ENCODE data around the gene RASD2.

The RASD2 gene

GRCh38 chr22:35519306-35520000, 21.2 kb upstream of the RASD2 start:
- DNase-seq = no peak

DNA sequence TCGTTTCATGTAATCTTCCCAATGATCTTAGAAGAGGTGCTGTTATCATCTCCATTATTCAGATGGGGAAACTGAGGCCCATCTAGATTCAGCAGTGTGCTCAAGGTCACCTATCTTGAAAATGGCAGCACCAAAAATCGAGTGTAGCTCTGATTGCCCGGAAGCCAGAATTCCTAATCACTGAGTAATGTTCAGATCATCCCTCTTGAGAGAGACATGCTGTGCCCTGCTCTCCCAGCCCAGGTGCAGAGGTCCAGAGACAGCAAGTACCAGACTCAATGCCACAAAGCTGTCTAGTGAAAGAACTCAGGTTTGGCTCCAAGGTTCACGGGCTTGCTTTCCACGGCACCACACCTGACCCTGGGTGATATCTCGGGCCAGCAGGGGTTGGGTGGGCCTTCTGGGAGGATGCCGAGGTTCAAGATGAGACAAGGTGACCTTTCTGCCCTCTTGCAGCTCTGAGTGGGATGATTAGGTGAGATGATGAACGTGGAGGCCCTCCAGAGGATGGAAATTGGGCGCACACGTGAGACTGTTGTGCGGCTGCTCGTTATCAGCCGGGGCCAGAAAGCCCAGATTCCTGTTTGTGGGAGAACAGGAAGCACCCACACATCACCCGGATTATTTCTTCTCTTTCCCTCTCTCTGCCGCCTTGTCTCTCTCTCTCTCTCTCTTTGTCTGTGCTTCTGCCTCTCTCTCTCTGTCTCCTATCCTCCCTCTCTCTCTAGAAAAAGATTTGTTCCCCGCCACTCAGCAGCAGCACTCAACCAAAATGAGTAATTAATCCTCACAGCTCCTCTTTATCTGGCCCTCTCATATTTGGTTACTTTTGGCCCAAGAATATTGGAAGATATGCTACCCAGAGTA, 19.0 kb upstream of the RASD2 start:
- no peak for DNase-seq

- DNase-seq = no peak
Observed at GRCh38 chr22:35522225-35523149, 18.1 kb upstream of the RASD2 start.

GRCh38 chr22:35523167-35523947, 17.3 kb upstream of the RASD2 start:
- DNase-seq = no peak

- DNase-seq = no peak
Observed at GRCh38 chr22:35524966-35525686, 15.5 kb upstream of the RASD2 start.

DNA sequence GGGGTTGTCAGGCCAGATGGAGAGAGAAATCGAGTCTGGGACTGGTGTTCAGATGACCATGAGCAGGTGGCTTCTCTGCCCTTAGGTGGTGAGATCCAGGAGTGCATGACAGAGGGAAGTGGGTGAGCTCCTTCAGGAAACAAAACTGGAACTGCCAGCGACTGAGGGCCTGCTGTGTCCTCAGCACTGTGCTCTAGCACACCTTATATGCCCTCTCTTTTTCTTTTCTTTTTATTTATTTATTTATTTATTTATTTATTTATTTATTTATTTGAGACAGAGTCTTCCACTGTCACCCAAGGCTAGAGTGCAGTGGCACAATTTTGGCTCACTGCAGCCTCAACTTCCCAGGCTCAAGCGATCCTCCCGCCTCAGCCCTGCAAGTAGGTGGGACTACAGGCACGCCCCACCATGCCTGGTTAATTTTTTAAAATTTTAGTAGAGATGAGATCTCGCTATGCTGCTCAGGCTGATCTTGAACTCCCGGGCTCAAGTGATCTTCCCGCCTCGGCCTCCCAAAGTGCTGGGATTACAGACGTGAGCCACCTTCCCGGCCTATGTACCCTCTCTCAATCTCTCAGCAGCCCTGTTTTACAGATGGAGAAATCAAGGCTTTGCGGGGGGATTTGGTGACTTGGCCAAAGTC, 14.8 kb upstream of the RASD2 start:
- DNase-seq = no peak

- DNase-seq = no peak
Observed at GRCh38 chr22:35526333-35526979, 14.2 kb upstream of the RASD2 start.

DNA sequence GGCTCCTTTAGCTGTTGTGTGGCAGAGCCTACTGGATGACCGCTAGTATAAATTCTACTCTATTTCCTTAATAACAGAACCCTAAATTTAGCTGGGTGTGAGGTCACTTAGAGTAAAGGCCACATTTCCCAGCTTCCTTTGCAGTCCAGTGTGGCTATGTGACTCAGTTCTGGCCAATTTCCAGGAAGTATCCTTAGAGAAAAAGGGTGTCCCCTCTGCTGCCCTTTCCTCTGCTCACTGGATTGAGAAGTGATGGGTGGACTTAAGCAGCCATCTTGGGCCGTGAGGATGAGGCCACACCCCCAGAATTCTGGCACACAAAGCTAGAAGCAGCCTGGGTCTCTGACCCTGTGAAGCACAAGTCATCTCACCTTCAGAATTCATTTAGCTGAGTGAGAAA, 11.7 kb upstream of the RASD2 start:
- no peak for DNase-seq

DNA sequence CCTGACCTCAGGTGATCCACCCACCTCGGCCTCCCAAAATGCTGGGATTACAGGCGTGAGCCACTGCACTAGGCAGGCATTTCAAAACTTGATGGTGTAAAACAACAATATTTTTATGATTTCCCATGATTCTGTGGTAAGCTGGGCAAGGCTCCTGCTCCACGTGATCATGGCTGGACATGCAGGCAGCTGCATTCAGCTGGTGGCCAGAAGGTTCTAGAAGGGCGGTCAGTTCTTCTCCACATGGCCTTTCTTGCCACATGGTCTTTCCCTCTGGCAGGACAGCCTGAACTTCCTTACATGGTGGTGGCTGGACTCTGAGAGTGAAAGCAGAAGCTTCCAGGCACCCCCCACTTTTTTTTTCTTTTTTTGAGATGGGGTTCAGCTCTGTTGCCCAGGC, 9.9 kb upstream of the RASD2 start:
- DNase-seq = no peak

DNA sequence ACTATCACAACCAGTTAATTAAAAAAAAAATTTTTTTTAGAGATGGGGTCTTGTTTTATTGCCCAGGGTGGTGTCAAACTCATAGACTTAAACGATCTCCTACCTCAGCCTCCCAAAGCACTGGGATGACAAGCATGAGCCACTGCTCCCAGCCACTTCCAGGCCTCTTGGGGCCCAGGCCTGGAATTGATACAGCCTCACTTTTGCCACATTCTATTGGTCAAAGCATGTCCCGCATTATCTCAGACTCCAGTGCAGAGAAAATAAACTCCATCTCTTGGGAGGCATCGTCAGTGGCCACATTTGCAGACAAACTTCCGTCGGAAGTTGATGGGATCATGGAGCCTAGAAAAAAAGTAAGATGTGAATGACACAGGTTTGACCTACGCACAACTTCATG, 9.4 kb upstream of the RASD2 start:
- DNase-seq = no peak

- no peak for DNase-seq
Observed at GRCh38 chr22:35531676-35532075, 9.0 kb upstream of the RASD2 start.

GRCh38 chr22:35533365-35534029, 7.1 kb upstream of the RASD2 start:
- no peak for DNase-seq

DNA sequence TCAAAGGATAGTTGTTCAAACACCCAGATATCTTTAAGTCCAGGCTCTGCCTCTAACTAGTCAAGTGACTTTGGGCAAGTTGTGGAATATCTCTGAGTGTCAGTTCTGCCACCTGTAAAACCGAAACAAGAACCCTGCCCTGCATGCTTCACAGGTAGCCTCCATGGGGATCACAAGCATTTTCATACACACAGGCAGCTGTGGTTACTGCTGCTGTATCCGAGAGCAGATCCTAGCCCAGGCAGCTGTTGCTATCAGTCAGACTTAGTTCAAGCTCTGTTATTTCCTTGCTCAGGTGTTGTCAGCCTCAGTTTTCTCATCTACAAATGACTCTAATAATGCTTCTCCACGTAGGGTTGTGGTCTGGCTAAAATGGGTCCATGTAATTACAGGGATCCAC, 6.5 kb upstream of the RASD2 start:
- DNase-seq = no peak

- DNase-seq = no peak
Observed at GRCh38 chr22:35537232-35537631, 3.4 kb upstream of the RASD2 start.

GRCh38 chr22:35538801-35539321, 1.8 kb upstream of the RASD2 start:
- no peak for DNase-seq

GRCh38 chr22:35539487-35539886, 1.1 kb upstream of the RASD2 start:
- no peak for DNase-seq

DNA sequence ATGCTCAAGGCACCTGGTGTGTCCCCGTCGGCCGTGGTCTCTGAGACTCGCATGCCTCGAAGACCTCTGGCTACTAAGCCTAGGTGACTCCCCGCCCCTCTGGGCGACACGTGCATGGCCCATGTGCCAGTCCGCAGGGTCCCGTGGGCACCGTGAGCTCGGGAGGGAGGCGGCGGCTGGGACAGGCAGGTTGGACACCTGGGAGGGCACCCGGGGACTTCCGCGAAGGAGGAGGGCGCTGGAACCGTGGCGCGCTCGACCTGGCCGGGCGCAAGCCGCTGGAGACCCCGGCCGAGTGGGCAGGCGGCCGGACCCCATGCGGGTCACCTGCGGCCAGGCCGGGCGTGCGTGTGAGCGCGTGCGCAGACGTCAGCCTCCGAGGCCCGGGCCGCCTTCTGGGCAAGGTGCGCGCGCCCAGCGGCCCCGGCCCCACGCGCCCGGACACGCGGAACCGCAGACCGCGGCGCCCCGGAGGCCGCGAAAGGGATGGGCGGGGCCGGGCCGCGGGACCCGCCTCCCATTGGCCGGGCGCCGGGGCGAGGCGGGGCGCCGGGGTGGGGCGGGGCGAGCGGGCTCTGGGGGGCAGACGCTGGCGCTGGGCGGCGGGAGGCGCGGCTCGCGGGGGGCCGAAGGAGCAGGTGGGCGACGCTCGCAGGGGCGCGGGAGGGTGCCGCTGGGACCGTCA, 579 bp upstream of the RASD2 start:
- DNase-seq = peak in 1 of 2 experiments; percentile 31

GRCh38 chr22:35541254-35541748, 670 bp downstream of the RASD2 start:
- DNase-seq = no peak
